HepG2 (cell line): Measurements from ENCODE around the gene RAB2B. TPM values are rescaled to one million over a fixed set of nuclear protein-coding genes. Genes with fewer than 3 reads are reported as not detected.
A peak's percentile ranks its signal among the peaks of the same experiment; 100 is the strongest.

Experiments used
- ARID2 ChIP-seq: sonication (generic); formaldehyde crosslinking; IDR thresholded peaks from 2 replicates; pipeline ENCODE4 v1.8.1; 2022; ENCODE audit warnings: mild to moderate bottlenecking, missing genetic modification reagents, borderline replicate concordance
- CBX1 ChIP-seq: IDR thresholded peaks from one replicate; pipeline ENCODE4 v1.6.1; 2016; ENCODE audit warnings: antibody characterized with exemption, low read depth
- CHD2 ChIP-seq: IDR thresholded peaks from 2 replicates; pipeline ENCODE4 v1.6.1; 2011; ENCODE audit warnings: low read depth, low read length, improper control_type of control experiment
- CTCF ChIP-seq: sonication (generic); formaldehyde crosslinking; IDR thresholded peaks from 2 replicates; pipeline ENCODE4 v1.5.0; 2020; ENCODE audit warnings: mild to moderate bottlenecking, missing genetic modification reagents, moderate library complexity
- DR1 ChIP-seq: sonication (generic); formaldehyde crosslinking; IDR thresholded peaks from 2 replicates; pipeline ENCODE4 v1.8.0; 2021; ENCODE audit warnings: mild to moderate bottlenecking, missing genetic modification reagents, inconsistent platforms
- ESRRA ChIP-seq: sonication (generic); formaldehyde crosslinking; IDR thresholded peaks from 2 replicates; pipeline ENCODE4 v1.5.1; 2020; ENCODE audit warnings: mild to moderate bottlenecking, low read depth, missing genetic modification reagents
- KLF12 ChIP-seq: sonication (generic); formaldehyde crosslinking; IDR thresholded peaks from 2 replicates; pipeline ENCODE4 v1.4.0; 2020; ENCODE audit warnings: missing genetic modification reagents, borderline replicate concordance
- NCOA1 ChIP-seq: sonication (generic); formaldehyde crosslinking; IDR thresholded peaks from 2 replicates; pipeline ENCODE4 v1.9.0; 2021; ENCODE audit warnings: missing genetic modification reagents
- RBFOX2 ChIP-seq: fragments of 200-400 bp; formaldehyde crosslinking; IDR thresholded peaks from 2 replicates; pipeline ENCODE4 v1.6.1; 2017; ENCODE audit warnings: low read depth, mild to moderate bottlenecking, low read length
- RBM39 ChIP-seq: fragments of 200-400 bp; formaldehyde crosslinking; IDR thresholded peaks from one replicate; pipeline ENCODE4 v1.6.1; 2018; ENCODE audit warnings: antibody characterized with exemption, mild to moderate bottlenecking, low read depth, low read length; ENCODE audit not compliant: poor library complexity, severe bottlenecking
- SMAD1 ChIP-seq: sonication (generic); formaldehyde crosslinking; IDR thresholded peaks from 2 replicates; pipeline ENCODE4 v1.4.0; 2020; ENCODE audit warnings: missing genetic modification reagents, low read depth, mild to moderate bottlenecking, borderline replicate concordance
- SRSF4 ChIP-seq: fragments of 200-400 bp; formaldehyde crosslinking; IDR thresholded peaks from one replicate; pipeline ENCODE4 v1.6.1; 2018; ENCODE audit warnings: mild to moderate bottlenecking, low read depth, low read length, moderate library complexity; ENCODE audit not compliant: poor library complexity, severe bottlenecking
- TFAP4 ChIP-seq: sonication (generic); IDR thresholded peaks from 2 replicates; pipeline ENCODE4 v1.6.1; 2016; ENCODE audit warnings: low read depth, borderline replicate concordance
- TOE1 ChIP-seq: sonication (generic); formaldehyde crosslinking; IDR thresholded peaks from 2 replicates; pipeline ENCODE4 v1.4.0; 2020; ENCODE audit warnings: mild to moderate bottlenecking, missing genetic modification reagents
- UBTF ChIP-seq: sonication (generic); formaldehyde crosslinking; IDR thresholded peaks from 2 replicates; pipeline ENCODE4 v1.4.0; 2020; ENCODE audit warnings: mild to moderate bottlenecking, missing genetic modification reagents
- ZNF121 ChIP-seq: sonication (generic); formaldehyde crosslinking; IDR thresholded peaks from 2 replicates; pipeline ENCODE4 v1.5.0; 2020; ENCODE audit warnings: mild to moderate bottlenecking, missing genetic modification reagents
- ZNF225 ChIP-seq: sonication (generic); formaldehyde crosslinking; IDR thresholded peaks from 2 replicates; pipeline ENCODE4 v1.4.0; 2020; ENCODE audit warnings: mild to moderate bottlenecking, missing genetic modification reagents
- ZNF367 ChIP-seq: sonication (generic); formaldehyde crosslinking; IDR thresholded peaks from 2 replicates; pipeline ENCODE4 v1.4.0; 2020; ENCODE audit warnings: missing genetic modification reagents, borderline replicate concordance
- ZNF570 ChIP-seq: sonication (generic); formaldehyde crosslinking; IDR thresholded peaks from 2 replicates; pipeline ENCODE4 v1.4.0; 2020; ENCODE audit warnings: mild to moderate bottlenecking, missing genetic modification reagents, borderline replicate concordance
- ZNF589 ChIP-seq: sonication (generic); formaldehyde crosslinking; conservative IDR thresholded peaks from 2 replicates; pipeline ENCODE4 v1.8.0; 2022; ENCODE audit warnings: mild to moderate bottlenecking, moderate library complexity, missing genetic modification reagents
- ZNF768 ChIP-seq: sonication (generic); formaldehyde crosslinking; IDR thresholded peaks from 2 replicates; pipeline ENCODE4 v1.4.0; 2020; ENCODE audit warnings: missing genetic modification reagents
- ZNF772 ChIP-seq: sonication (generic); formaldehyde crosslinking; IDR thresholded peaks from 2 replicates; pipeline ENCODE4 v1.5.0; 2020; ENCODE audit warnings: mild to moderate bottlenecking, missing genetic modification reagents
- ZNF775 ChIP-seq: sonication (generic); formaldehyde crosslinking; IDR thresholded peaks from 2 replicates; pipeline ENCODE4 v1.4.0; 2020; ENCODE audit warnings: missing genetic modification reagents, mild to moderate bottlenecking, moderate library complexity, borderline replicate concordance
- ZNF782 ChIP-seq: sonication (generic); formaldehyde crosslinking; IDR thresholded peaks from 2 replicates; pipeline ENCODE4 v1.4.0; 2020; ENCODE audit warnings: missing genetic modification reagents, mild to moderate bottlenecking, borderline replicate concordance
- ZNF792 ChIP-seq: IDR thresholded peaks from 2 replicates; pipeline ENCODE4 v1.6.1; 2016
- ZNF891 ChIP-seq: sonication (generic); formaldehyde crosslinking; IDR thresholded peaks from 2 replicates; pipeline ENCODE4 v1.5.0; 2020; ENCODE audit warnings: mild to moderate bottlenecking, missing genetic modification reagents
- polyA plus RNA-seq, 8 experiments: library from polyadenylated mRNA; depleted of rRNA in 3 of 8; stranded (reverse) in 7 of 8; unstranded in 1 of 8; fragments of >200 nt; fragmentation: Illumina TruSeq in 4 of 8; extraction: Trizol in 4 of 8; gene quantifications; 2 replicates each; pipeline versions ENCODE4 v1.2.1 to v1.2.3, GENCODE V29; 2011 to 2016; ENCODE audit warnings: low read depth in 4 of 8, missing spikeins in 1 of 8, mixed read lengths in 1 of 8; ENCODE audit not compliant: insufficient read depth in 1 of 8
- total RNA-seq, 5 experiments: library from RNA; depleted of rRNA; stranded (reverse); fragments of >200 nt; fragmentation: Illumina TruSeq; extraction: Trizol; gene quantifications; 2 replicates each; pipeline ENCODE4 v1.2.3, GENCODE V29; 2016; ENCODE audit warnings: low read depth in 1 of 5

RAB2B gene
- total and polyA plus RNA-seq, 2 of the 13 experiments (the other 11 are each of a cell fraction or from before 2014, with no cell fraction given) = 36.0 to 60.6 TPM

GRCh38 chr14:21437063-21437901, 39.5 kb downstream of the RAB2B start (continued):
- TF ChIP-seq ZNF589 (CRISPR knock-in tag) (no peak; the same call in 1 of the 2 replicates), ZNF768 (CRISPR knock-in tag) (peak; percentile 75), CBX1 (peak; percentile 82), ZNF367 (CRISPR knock-in tag) (no peak), KLF12 (CRISPR knock-in tag) (peak; percentile 89; the same call in 1 of the 2 replicates), ESRRA (CRISPR knock-in tag) (peak; percentile 10; the same call in 1 of the 2 replicates), CHD2 (peak; percentile 90), RBFOX2 (peak; percentile 78), ZNF792 (peak; percentile 89; the same call in 1 of the 2 replicates), SMAD1 (CRISPR knock-in tag) (no peak; the same call in 1 of the 2 replicates), ZNF775 (CRISPR knock-in tag) (no peak), UBTF (CRISPR knock-in tag) (peak; percentile 95), NCOA1 (CRISPR knock-in tag) (peak; percentile 80; the same call in 1 of the 2 replicates), TFAP4 (no peak), ARID2 (peak; percentile 80), ZNF772 (CRISPR knock-in tag) (peak; percentile 97), DR1 (CRISPR knock-in tag) (no peak; the same call in 1 of the 2 replicates), ZNF891 (CRISPR knock-in tag) (peak; percentile 90), RBM39 (peak; percentile 99), ZNF782 (CRISPR knock-in tag) (peak; percentile 54; the same call in 1 of the 2 replicates), TOE1 (CRISPR knock-in tag) (peak; percentile 64; the same call in 1 of the 2 replicates), ZNF121 (CRISPR knock-in tag) (no peak), SRSF4 (no peak), ZNF570 (CRISPR knock-in tag) (no peak), CTCF (CRISPR knock-in tag) (no peak; the same call in 1 of the 2 replicates), ZNF225 (CRISPR knock-in tag) (peak; percentile 97)
